Adrenal gland (tissue), 12 donors: ENCODE data around the gene C11orf87. TPM values are rescaled to one million over a fixed set of nuclear protein-coding genes. Genes with fewer than 3 reads are reported as not detected.
A peak's percentile ranks its signal among the peaks of the same experiment; 100 is the strongest.

ENCODE experiments used
- DNase-seq, 7 donors: peaks; one replicate each; pipeline ENCODE4 v3.0.0-alpha.2; 2019 to 2020
- H3K27ac ChIP-seq, 5 donors: fragments of 200-600 bp; sonication (generic) in 4 of 5; 1 replicate in 3 of 5; 2 replicates in 2 of 5; pipeline versions ENCODE4 v1.5.1 to v1.8.0; 2016 to 2020; ENCODE audit warnings: mild to moderate bottlenecking in 1 of 5
- H3K27me3 ChIP-seq: fragments of 200-600 bp; 2 replicates; pipeline ENCODE4 v1.8.0; 2021
- H3K36me3 ChIP-seq, 2 donors: fragments of 200-600 bp; replicated peaks in 1 of 2; 1 replicate in 1 of 2; 2 replicates in 1 of 2; pipeline versions ENCODE4 v1.5.1 to v1.8.0; 2018 to 2022
- H3K4me1 ChIP-seq, 2 donors: fragments of 200-600 bp; replicated peaks in 1 of 2; 1 replicate in 1 of 2; 2 replicates in 1 of 2; pipeline versions ENCODE4 v1.5.1 to v1.8.0; 2018 to 2021
- H3K4me3 ChIP-seq, 4 donors: fragments of 200-600 bp; sonication (generic) in 3 of 4; one replicate each; pipeline ENCODE4 v1.5.1; 2016 to 2018
- H3K9me3 ChIP-seq, 3 donors: fragments of 200-600 bp; sonication (generic) in 1 of 3; replicated peaks in 1 of 3; 1 replicate in 2 of 3; 2 replicates in 1 of 3; pipeline versions ENCODE4 v1.5.1 to v1.8.0; 2016 to 2021
- POLR2A ChIP-seq, 2 donors: fragments of 450-650 bp; IDR thresholded peaks; one replicate each; pipeline ENCODE4 v1.6.1; 2017; ENCODE audit warnings: antibody characterized with exemption in 2 of 2, mild to moderate bottlenecking in 2 of 2, moderate library complexity in 1 of 2
- WGBS, 4 donors: extraction: QIAGEN DNeasy Blood & Tissue Kit in 2 of 4; methylation state at CpG; one replicate each; pipeline versions ENCODE4 v1.1.5 to v1.1.7; 2013 to 2017; 5-methylcytosine and 5-hydroxymethylcytosine counted together
- intact Hi-C, 2 donors: fragments of 100-400 bp; cut with DNase I; formaldehyde crosslinking; loops; one replicate each; pipeline versions ENCODE4 v1.14.1 to v1.15.0; 2022 to 2023
- polyA plus RNA-seq, 3 donors: library from polyadenylated mRNA; stranded (reverse); fragments of 200-250 nt in 2 of 3; fragments of 350-450 nt in 1 of 3; fragmentation: Illumina TruSeq in 1 of 3; extraction: RNeasy Lipid Tissue Mini Kit (QIAGEN cat#74804) in 1 of 3; gene quantifications; one replicate each; pipeline ENCODE4 v1.2.3, GENCODE V29; 2013 to 2014
- total RNA-seq, 9 donors: library from RNA; depleted of rRNA in 4 of 9; stranded (reverse); fragments of >200 nt in 4 of 9; fragments of 120-200 nt in 1 of 9; fragmentation: NEBNext Ultra II Directional in 1 of 9; extraction: Animal tissue kit (Norgen Biotek cat#: 25700) in 1 of 9; gene quantifications; one replicate each; pipeline versions ENCODE4 v1.1.0 to v1.2.4, GENCODE V29; 2013 to 2023
- TF ChIP-seq, protein P1 (sequence below), 6 experiments: fragments of 450-650 bp in 4 of 6; fragments of 200-600 bp in 2 of 6; sonication (generic) in 1 of 6; IDR thresholded peaks; 1 replicate in 5 of 6; 2 replicates in 1 of 6; pipeline versions ENCODE4 v1.5.1 to v1.8.0; 2016 to 2021; ENCODE audit warnings: antibody characterized with exemption in 6 of 6, mild to moderate bottlenecking in 2 of 6, moderate library complexity in 1 of 6
- donor health status: healthy with polysubstance abuse.
- donor health status: Bipolar disorder and iron deficiency.
- donor health status: DM: yes; HTN: yes; CAD: no.
- donor health status: DM: no; HTN: no; CAD: no.
- donor health status: DM: no; HTN: no; CAD: no.
- donor health status: DM: yes; HTN: yes; CAD: no.

The C11orf87 gene
- total and polyA plus RNA-seq, 12 donors, result 0.07 to 0.37 (median 0.16) TPM; not detected in 3

DNA sequence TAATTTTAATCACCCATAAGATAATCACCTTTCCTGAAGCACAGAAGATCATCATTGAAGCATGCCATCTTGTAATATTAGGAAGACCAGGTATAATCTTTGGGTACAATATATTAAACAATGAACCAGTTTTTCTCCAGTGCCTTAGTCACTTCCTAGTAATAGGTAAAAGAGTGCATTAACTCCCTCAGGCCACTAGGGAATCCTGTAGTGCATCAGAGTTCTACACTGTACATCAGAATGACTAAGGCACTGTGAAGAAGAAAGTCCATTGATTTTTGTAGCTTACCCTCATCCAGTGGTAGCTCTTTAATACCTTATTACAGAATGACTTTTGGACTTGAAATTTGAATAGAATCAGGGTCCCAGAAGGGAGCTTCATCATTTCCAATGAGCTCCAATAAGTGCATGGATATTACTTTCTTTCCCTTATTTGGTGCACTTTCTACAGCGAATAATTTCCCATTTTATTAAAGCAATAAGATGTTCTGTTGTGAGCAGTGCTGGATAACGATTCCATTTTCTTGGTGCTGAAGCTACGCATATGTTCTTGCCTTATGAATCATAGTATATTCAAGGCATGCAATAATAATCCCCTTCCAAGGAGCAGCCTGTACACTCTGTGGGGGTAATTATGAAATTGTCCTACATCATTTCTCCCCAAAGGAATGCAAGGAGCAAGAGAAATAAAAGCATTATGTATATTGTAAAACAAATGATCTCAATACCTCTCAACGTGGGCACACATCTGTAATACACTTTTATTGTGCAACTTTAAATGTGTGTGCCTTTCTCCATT lies 4.7 kb downstream of the C11orf87 start:
- WGBS, 4 donors, result 65 to 83% (median 71%) methylated on average over 4 of the region's 4 CpGs
- Histone ChIP-seq H3K27ac (no peak overlapping the region), H3K4me3 (no peak overlapping the region), H3K4me1 (peaks cover 6 to 11% of the 10 kb centered on the region in 2 donors), H3K9me3 (no peaks in the 10 kb centered on the region), H3K36me3 (no peaks in the 10 kb centered on the region), H3K27me3 (peaks cover 31% of the 10 kb centered on the region)
- intact Hi-C loops, result no loop called here
- no peak for TF ChIP-seq POLR2A (IDR thresholded peaks at IDR 0.05)
- TF ChIP-seq, protein P1, sequence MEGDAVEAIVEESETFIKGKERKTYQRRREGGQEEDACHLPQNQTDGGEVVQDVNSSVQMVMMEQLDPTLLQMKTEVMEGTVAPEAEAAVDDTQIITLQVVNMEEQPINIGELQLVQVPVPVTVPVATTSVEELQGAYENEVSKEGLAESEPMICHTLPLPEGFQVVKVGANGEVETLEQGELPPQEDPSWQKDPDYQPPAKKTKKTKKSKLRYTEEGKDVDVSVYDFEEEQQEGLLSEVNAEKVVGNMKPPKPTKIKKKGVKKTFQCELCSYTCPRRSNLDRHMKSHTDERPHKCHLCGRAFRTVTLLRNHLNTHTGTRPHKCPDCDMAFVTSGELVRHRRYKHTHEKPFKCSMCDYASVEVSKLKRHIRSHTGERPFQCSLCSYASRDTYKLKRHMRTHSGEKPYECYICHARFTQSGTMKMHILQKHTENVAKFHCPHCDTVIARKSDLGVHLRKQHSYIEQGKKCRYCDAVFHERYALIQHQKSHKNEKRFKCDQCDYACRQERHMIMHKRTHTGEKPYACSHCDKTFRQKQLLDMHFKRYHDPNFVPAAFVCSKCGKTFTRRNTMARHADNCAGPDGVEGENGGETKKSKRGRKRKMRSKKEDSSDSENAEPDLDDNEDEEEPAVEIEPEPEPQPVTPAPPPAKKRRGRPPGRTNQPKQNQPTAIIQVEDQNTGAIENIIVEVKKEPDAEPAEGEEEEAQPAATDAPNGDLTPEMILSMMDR (IDR thresholded peaks at IDR 0.05), result peak in 1 of 6 experiments; percentile 11
- DNase-seq, result no peak

DNA sequence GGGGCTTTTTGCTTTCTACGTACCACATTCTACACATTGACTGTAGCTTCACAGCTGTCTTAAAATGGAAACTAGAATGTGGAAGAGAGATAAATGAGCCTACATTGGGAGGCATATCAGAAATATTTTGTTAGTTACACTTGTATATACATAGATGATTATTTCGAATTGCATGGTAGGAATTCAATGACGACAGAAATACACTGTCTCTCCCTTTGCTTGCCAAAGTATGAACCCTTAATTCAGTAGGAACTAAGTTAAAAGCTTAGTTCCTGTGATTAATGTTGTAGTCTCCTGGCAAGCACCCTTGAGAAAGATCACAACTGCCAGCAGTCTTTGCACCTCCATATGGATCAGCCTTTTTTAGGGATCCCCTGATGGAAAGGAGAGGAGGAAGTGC lies 10.1 kb downstream of the C11orf87 start:
- 71 to 80% (median 73%) methylated on average over 3 of the region's 3 CpGs for WGBS, 4 donors

DNA sequence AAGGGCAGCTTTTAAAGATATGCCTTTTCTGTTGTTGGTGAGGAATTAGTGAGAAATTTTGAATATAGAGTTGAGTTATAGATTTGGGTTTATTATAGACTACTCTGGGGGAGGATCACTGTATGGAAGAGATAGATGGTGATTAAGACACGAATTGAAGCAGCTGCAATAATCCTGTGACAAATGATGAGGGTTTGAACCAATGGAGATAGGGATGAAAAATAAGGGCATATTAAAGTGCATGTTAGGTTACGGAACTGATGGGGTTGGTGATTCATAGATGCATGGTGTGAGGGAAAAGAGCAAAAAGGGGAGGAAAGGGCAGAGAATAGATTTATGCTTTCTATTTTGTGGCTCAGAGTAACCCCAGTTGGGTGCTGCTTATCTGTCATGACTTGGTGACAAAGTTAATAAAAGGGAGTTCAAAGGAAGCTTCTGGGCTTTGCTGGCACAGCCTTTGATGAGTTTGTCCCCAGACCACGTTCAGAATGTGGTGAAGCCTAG lies 11.8 kb downstream of the C11orf87 start:
- Histone ChIP-seq H3K4me1 (no peaks in the 10 kb centered on the region), H3K36me3 (no peaks in the 10 kb centered on the region), H3K4me3 (no peak overlapping the region), H3K27ac (no peak overlapping the region), H3K27me3 (peaks cover 5% of the 10 kb centered on the region), H3K9me3 (no peaks in the 10 kb centered on the region)
- no peak for DNase-seq
- 55 to 66% (median 60%) methylated on average over 3 of the region's 3 CpGs for WGBS, 4 donors
- TF ChIP-seq, protein P1 (IDR thresholded peaks at IDR 0.05), result no peak
- no peak for TF ChIP-seq POLR2A (IDR thresholded peaks at IDR 0.05)
- intact Hi-C loops, result no loop called here

More for the DNA sequence above, 10.1 kb downstream of the C11orf87 start:
- H3K36me3 ChIP-seq, result no peaks in the 10 kb centered on the region
- H3K27me3 ChIP-seq, result peaks cover 5% of the 10 kb centered on the region
- no peaks in the 10 kb centered on the region for H3K4me1 ChIP-seq
- intact Hi-C loops, result no loop called here
- H3K27ac ChIP-seq, result no peak overlapping the region
- H3K9me3 ChIP-seq, result no peaks in the 10 kb centered on the region
- TF ChIP-seq POLR2A (IDR thresholded peaks at IDR 0.05), result no peak
- TF ChIP-seq, protein P1 (IDR thresholded peaks at IDR 0.05), result no peak
- no peak overlapping the region for H3K4me3 ChIP-seq
- no peak for DNase-seq

DNA sequence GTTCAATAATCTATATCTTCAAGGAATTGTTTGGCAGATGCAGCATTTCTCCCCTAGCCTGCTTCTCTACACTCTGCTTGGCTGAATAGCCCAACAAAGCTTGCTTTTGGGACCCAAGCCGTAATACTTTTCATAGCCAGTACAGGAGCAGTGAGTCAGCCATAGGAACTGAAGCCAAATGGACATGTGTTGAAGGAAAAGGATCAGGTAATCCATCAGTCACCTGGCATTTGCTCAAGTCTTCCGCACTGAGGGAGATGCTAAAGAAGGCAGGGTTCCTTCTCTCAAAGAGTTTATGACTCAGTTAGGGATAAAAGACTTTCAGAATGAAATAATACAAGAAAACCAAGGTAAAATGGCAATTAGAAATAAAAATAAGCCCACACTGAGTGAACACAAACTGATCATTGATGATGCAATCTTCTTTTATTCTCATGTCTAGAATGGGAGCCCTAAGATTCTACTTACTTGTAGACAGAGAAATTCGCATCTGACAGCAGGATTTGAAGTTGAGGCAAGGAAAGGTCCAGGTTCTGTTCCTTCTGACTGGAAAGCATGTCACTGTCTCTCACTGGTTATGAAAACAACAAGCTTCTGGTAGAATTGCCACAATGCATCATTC lies 13.2 kb downstream of the C11orf87 start:
- Histone ChIP-seq H3K36me3 (no peaks in the 10 kb centered on the region), H3K4me1 (no peaks in the 10 kb centered on the region), H3K27me3 (peaks cover 5% of the 10 kb centered on the region), H3K9me3 (no peaks in the 10 kb centered on the region), H3K27ac (no peak overlapping the region), H3K4me3 (no peak overlapping the region)
- intact Hi-C loops, result no loop called here
- no peak for DNase-seq
- TF ChIP-seq, protein P1 (IDR thresholded peaks at IDR 0.05), result no peak
- TF ChIP-seq POLR2A (IDR thresholded peaks at IDR 0.05), result no peak
- 42 to 64% (median 48%) methylated on average over 3 of the region's 3 CpGs for WGBS, 4 donors
